Forelimb muscle (tissue), 1 donor: ENCODE data around the gene SHB. TPM values are rescaled to one million over a fixed set of nuclear protein-coding genes. Genes with fewer than 3 reads are reported as not detected.

ENCODE experiments used
- DNase-seq: peaks from one replicate; pipeline ENCODE4 v3.0.0-alpha.2; 2013; ENCODE audit warnings: low read depth
- polyA plus RNA-seq: library from polyadenylated mRNA; unstranded; fragments of 120-200 nt; gene quantifications from one replicate; pipeline ENCODE4 v1.2.1, GENCODE V29; 2013; ENCODE audit not compliant: insufficient read length

Gene SHB
- polyA plus RNA-seq = 5.9 TPM

- DNase-seq = no peak
Observed at GRCh38 chr9:38068701-38069628, at the start of gene SHB. Gene SHB (minus strand): TSS chr9:38069227. CDS start chr9:38068645, 582 bp downstream.

GRCh38 chr9:38117651-38118050, 48.6 kb upstream of the SHB start:
- no peak for DNase-seq

GRCh38 chr9:38114905-38115304, 45.9 kb upstream of the SHB start:
- no peak for DNase-seq

- no peak for DNase-seq
Observed at GRCh38 chr9:38112456-38112855, 43.4 kb upstream of the SHB start.

GRCh38 chr9:38112049-38112448, 43.0 kb upstream of the SHB start:
- no peak for DNase-seq

- DNase-seq = no peak
Observed at GRCh38 chr9:38110476-38110875, 41.4 kb upstream of the SHB start.

GRCh38 chr9:38109601-38110000, 40.6 kb upstream of the SHB start:
- DNase-seq = no peak

- DNase-seq = no peak
Observed at GRCh38 chr9:38108326-38108725, 39.3 kb upstream of the SHB start.

GRCh38 chr9:38107811-38108304, 38.8 kb upstream of the SHB start:
- no peak for DNase-seq

GRCh38 chr9:38107405-38107804, 38.4 kb upstream of the SHB start:
- DNase-seq = no peak

- no peak for DNase-seq
Observed at GRCh38 chr9:38106488-38106887, 37.5 kb upstream of the SHB start.

GRCh38 chr9:38103340-38103739, 34.3 kb upstream of the SHB start:
- no peak for DNase-seq

GRCh38 chr9:38101423-38101822, 32.4 kb upstream of the SHB start:
- DNase-seq = no peak

GRCh38 chr9:38096238-38096805, 27.3 kb upstream of the SHB start:
- no peak for DNase-seq

- DNase-seq = no peak
Observed at GRCh38 chr9:38094165-38094564, 25.1 kb upstream of the SHB start.

- no peak for DNase-seq
Observed at GRCh38 chr9:38092656-38093055, 23.6 kb upstream of the SHB start.

- no peak for DNase-seq
Observed at GRCh38 chr9:38092200-38092524, 23.1 kb upstream of the SHB start.

GRCh38 chr9:38091310-38092199, 22.5 kb upstream of the SHB start:
- no peak for DNase-seq

GRCh38 chr9:38090170-38090569, 21.1 kb upstream of the SHB start:
- DNase-seq = no peak

- no peak for DNase-seq
Observed at GRCh38 chr9:38089387-38090165, 20.5 kb upstream of the SHB start.
